HepG2 (cell line): ENCODE measurements around the gene RBMS2.

ENCODE experiments used
- CREB1 ChIP-seq, 2 experiments: fragments of 450-650 bp in 1 of 2; IDR thresholded peaks; 2 replicates each; pipeline ENCODE4 v1.6.1; 2016 to 2017; ENCODE audit warnings: control low read depth in 1 of 2, mild to moderate bottlenecking in 1 of 2, missing compliant biosample characterization in 1 of 2, missing genetic modification characterization in 1 of 2
- CTCF ChIP-seq: sonication (generic); formaldehyde crosslinking; IDR thresholded peaks from 2 replicates; pipeline ENCODE4 v1.5.0; 2020; ENCODE audit warnings: mild to moderate bottlenecking, missing genetic modification reagents, moderate library complexity
- EP300 ChIP-seq, 3 experiments: sonication (generic) in 1 of 3; formaldehyde crosslinking in 1 of 3; IDR thresholded peaks; 2 replicates each; pipeline versions ENCODE4 v1.5.1 to v1.6.1; 2011 to 2020; ENCODE audit warnings: low read depth in 2 of 3, low read length in 2 of 3, borderline replicate concordance in 1 of 3, improper control_type of control experiment in 1 of 3, mild to moderate bottlenecking in 1 of 3, missing genetic modification reagents in 1 of 3, moderate library complexity in 1 of 3
- GFI1 ChIP-seq: sonication (generic); formaldehyde crosslinking; IDR thresholded peaks from 2 replicates; pipeline ENCODE4 v1.5.0; 2020; ENCODE audit warnings: missing genetic modification reagents, mild to moderate bottlenecking, borderline replicate concordance
- HNRNPUL1 ChIP-seq: fragments of 200-400 bp; formaldehyde crosslinking; IDR thresholded peaks from 2 replicates; pipeline ENCODE4 v1.6.1; 2017; ENCODE audit warnings: low read depth, mild to moderate bottlenecking, low read length, moderate library complexity
- IKZF1 ChIP-seq: fragments of 450-650 bp; IDR thresholded peaks from 2 replicates; pipeline ENCODE4 v1.7.1; 2016
- PBX3 ChIP-seq: sonication (generic); formaldehyde crosslinking; IDR thresholded peaks from 2 replicates; pipeline ENCODE4 v1.8.1; 2023; ENCODE audit warnings: missing genetic modification reagents, inconsistent platforms, borderline replicate concordance
- SIN3A ChIP-seq: IDR thresholded peaks from 2 replicates; pipeline ENCODE4 v1.6.1; 2011; ENCODE audit warnings: low read depth, mild to moderate bottlenecking, control low read depth, low read length, borderline replicate concordance
- TAF1 ChIP-seq: sonication (generic); formaldehyde crosslinking; IDR thresholded peaks from 2 replicates; pipeline ENCODE4 v1.4.0; 2020; ENCODE audit warnings: missing genetic modification reagents
- ZNF589 ChIP-seq: sonication (generic); formaldehyde crosslinking; conservative IDR thresholded peaks from 2 replicates; pipeline ENCODE4 v1.8.0; 2022; ENCODE audit warnings: mild to moderate bottlenecking, moderate library complexity, missing genetic modification reagents
- ZNF710 ChIP-seq: sonication (generic); formaldehyde crosslinking; IDR thresholded peaks from 2 replicates; pipeline ENCODE4 v1.5.0; 2020; ENCODE audit warnings: mild to moderate bottlenecking, missing genetic modification reagents, borderline replicate concordance

GRCh38 chr12:56604355-56604754, 82.7 kb downstream of the RBMS2 start:
- TF ChIP-seq CTCF (CRISPR knock-in tag) (no peak), GFI1 (CRISPR knock-in tag) (no peak), ZNF710 (CRISPR knock-in tag) (no peak), IKZF1 (no peak), EP300 (IDR thresholded peaks at IDR 0.05; ENCODE audit: low read depth in 2 of 2, low read length in 2 of 2) (no peak), EP300 (CRISPR knock-in tag; IDR thresholded peaks at IDR 0.05; ENCODE audit: borderline replicate concordance) (no peak), HNRNPUL1 (no peak), TAF1 (CRISPR knock-in tag) (no peak), ZNF589 (CRISPR knock-in tag) (no peak), PBX3 (CRISPR knock-in tag) (no peak), CREB1 (IDR thresholded peaks at IDR 0.05) (no peak), CREB1 (CRISPR knock-in tag; IDR thresholded peaks at IDR 0.05) (no peak), SIN3A (no peak)
